MM.1S (cell line): ENCODE data around the gene PDCD10.

ENCODE experiments used
- CTCF ChIP-seq: fragments of 300-600 bp; sonication (generic); IDR thresholded peaks from 2 replicates; pipeline ENCODE4 v1.5.1; 2016; ENCODE audit warnings: antibody characterized with exemption, low read length, mixed read lengths
- EZH2 ChIP-seq: fragments of 300-600 bp; sonication (generic); optimal IDR thresholded peaks from 2 replicates; pipeline ENCODE3; 2017; ENCODE audit warnings: low read depth, mild to moderate bottlenecking, antibody characterized with exemption, low read length, mixed read lengths
- EZH2phosphoT487 ChIP-seq: fragments of 300-600 bp; sonication (generic); IDR thresholded peaks from 2 replicates; pipeline ENCODE4 v1.6.1; 2018; ENCODE audit warnings: antibody characterized with exemption, low read length

- TF ChIP-seq CTCF (no peak), EZH2 (no peak), EZH2phosphoT487 (no peak)
These were observed 62.7 kb downstream of the PDCD10 start for GRCh38 chr3:167671878-167672427.
